Colonic mucosa (tissue), 4 donors: Measurements from ENCODE around the gene CELSR1. TPM values are rescaled to one million over a fixed set of nuclear protein-coding genes. Genes with fewer than 3 reads are reported as not detected.

ENCODE experiments used
- DNase-seq: peaks from one replicate; pipeline ENCODE4 v3.0.0-alpha.2; 2020
- H3K27ac ChIP-seq: fragments of 200-600 bp; one replicate; pipeline ENCODE4 v1.8.0; 2021
- H3K27me3 ChIP-seq: fragments of 200-600 bp; one replicate; pipeline ENCODE4 v1.8.0; 2021
- H3K36me3 ChIP-seq: fragments of 200-600 bp; one replicate; pipeline ENCODE4 v1.8.0; 2021
- H3K4me1 ChIP-seq: fragments of 200-600 bp; one replicate; pipeline ENCODE4 v1.8.0; 2021; ENCODE audit warnings: mild to moderate bottlenecking
- H3K4me3 ChIP-seq: fragments of 200-600 bp; one replicate; pipeline ENCODE4 v1.8.0; 2021
- H3K9ac ChIP-seq, 2 donors: one replicate each; pipeline ENCODE4 v1.7.0; 2013; ENCODE audit warnings: control low read depth in 2 of 2, low read depth in 2 of 2, low read length in 2 of 2
- H3K9me3 ChIP-seq: fragments of 200-600 bp; one replicate; pipeline ENCODE4 v1.8.0; 2021
- CTCF ChIP-seq: fragments of 200-600 bp; IDR thresholded peaks from one replicate; pipeline ENCODE4 v1.8.0; 2022; ENCODE audit warnings: antibody characterized with exemption, mild to moderate bottlenecking
- intact Hi-C: fragments of 100-400 bp; cut with DNase I; formaldehyde crosslinking; loops from one replicate; pipeline ENCODE4 v1.14.1; 2022
- total RNA-seq, 2 donors: library from RNA; stranded (reverse); fragmentation: NEBNext Ultra II Directional in 1 of 2; extraction: Animal tissue kit (Norgen Biotek cat#: 25700) in 1 of 2; gene quantifications; one replicate each; pipeline ENCODE4 v1.2.1, GENCODE V29; 2021
- donor health status: healthy.
- donor health status: DM: no; HTN: no; CAD: no.
- donor health status: DM: no; HTN: no; CAD: no.

CELSR1 gene
- total RNA-seq, 2 donors from 2014 or later, result 2.7 to 7.8 TPM

DNA sequence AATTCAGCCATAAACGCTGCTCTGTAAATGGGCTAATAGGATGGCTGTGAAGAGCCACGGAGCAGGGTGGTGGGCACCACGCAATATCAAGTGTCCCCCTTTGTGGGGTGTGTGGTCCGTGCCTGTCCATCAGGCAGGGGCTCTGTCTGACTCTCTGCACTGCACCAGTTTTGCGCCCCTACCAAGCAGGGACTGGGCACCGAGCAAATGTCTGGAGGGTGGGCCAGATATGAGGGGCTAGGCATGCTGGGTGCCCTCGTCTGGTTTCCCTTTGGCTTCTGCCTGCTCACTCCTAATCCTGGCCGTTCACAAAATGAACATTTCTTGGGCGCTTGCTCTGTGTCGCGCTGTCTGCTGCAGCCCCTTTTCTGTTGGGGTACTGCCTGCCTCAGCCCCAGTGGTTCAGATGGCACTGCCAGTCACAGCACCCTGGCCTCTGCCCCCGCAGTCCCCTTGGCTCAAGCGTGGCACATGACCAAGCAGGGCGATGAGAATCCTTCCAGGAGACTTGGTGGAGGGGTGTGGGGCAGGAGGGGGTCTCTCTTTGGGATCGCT is 37.1 kb upstream of the CELSR1 start:
- H3K4me1 ChIP-seq, result peaks cover 16% of the 10 kb centered on the region

GRCh38 chr22:46573781-46574437 is 36.5 kb upstream of the CELSR1 start:
- no peak overlapping the region for H3K4me3 ChIP-seq
- intact Hi-C loops, result loop anchor here (10.0 kb wide), 1 partner anchor 161 kb away; the partner anchor contains the start of gene CERK
- H3K36me3 ChIP-seq, result no peaks in the 10 kb centered on the region
- no peaks in the 10 kb centered on the region for H3K27me3 ChIP-seq
- H3K9me3 ChIP-seq, result no peaks in the 10 kb centered on the region
- no peak overlapping the region for H3K27ac ChIP-seq
- no peak for DNase-seq
- TF ChIP-seq CTCF, result no peak
- H3K4me1 ChIP-seq, result peaks cover 13% of the 10 kb centered on the region
- H3K9ac ChIP-seq, result no peak overlapping the region

More for the DNA sequence above, 37.1 kb upstream of the CELSR1 start:
- no peak for TF ChIP-seq CTCF
- no peak overlapping the region for H3K9ac ChIP-seq
- no peaks in the 10 kb centered on the region for H3K27me3 ChIP-seq
- intact Hi-C loops, result loop anchor here (10.0 kb wide), 1 partner anchor 160 kb away; the partner anchor contains the start of gene CERK
- H3K4me3 ChIP-seq, result no peak overlapping the region
- DNase-seq, result no peak
- H3K36me3 ChIP-seq, result no peaks in the 10 kb centered on the region
- no peaks in the 10 kb centered on the region for H3K9me3 ChIP-seq
- peak overlapping the region; percentile 86 for H3K27ac ChIP-seq

GRCh38 chr22:46572911-46573780 is 35.7 kb upstream of the CELSR1 start:
- H3K9me3 ChIP-seq, result no peaks in the 10 kb centered on the region
- intact Hi-C loops, result loop anchor here (10.0 kb wide), 1 partner anchor 162 kb away; the partner anchor contains the start of gene CERK
- TF ChIP-seq CTCF, result no peak
- no peak overlapping the region for H3K4me3 ChIP-seq
- H3K4me1 ChIP-seq, result peaks cover 7% of the 10 kb centered on the region
- DNase-seq, result no peak
- no peaks in the 10 kb centered on the region for H3K27me3 ChIP-seq
- no peaks in the 10 kb centered on the region for H3K36me3 ChIP-seq
- no peak overlapping the region for H3K27ac ChIP-seq
- no peak overlapping the region for H3K9ac ChIP-seq

- no peaks in the 10 kb centered on the region for H3K27me3 ChIP-seq
- no peak overlapping the region for H3K27ac ChIP-seq
- DNase-seq, result no peak
- H3K4me3 ChIP-seq, result no peak overlapping the region
- intact Hi-C loops, result loop anchor here (10.0 kb wide), 1 partner anchor 163 kb away; the partner anchor contains the start of gene CERK
- H3K4me1 ChIP-seq, result peaks cover 3% of the 10 kb centered on the region
- TF ChIP-seq CTCF, result no peak
- H3K36me3 ChIP-seq, result no peaks in the 10 kb centered on the region
- no peaks in the 10 kb centered on the region for H3K9me3 ChIP-seq
- no peak overlapping the region for H3K9ac ChIP-seq
Observed at GRCh38 chr22:46571642-46572250, 34.3 kb upstream of the CELSR1 start.
